Esophagus muscularis mucosa (tissue), 3 donors: ENCODE measurements around the gene GATA2.

Source experiments
- POLR2AphosphoS5 ChIP-seq, 2 donors: sonication (generic); formaldehyde crosslinking; IDR thresholded peaks; one replicate each; pipeline ENCODE4 v1.6.1; 2017; ENCODE audit warnings: antibody characterized with exemption in 2 of 2
- TF ChIP-seq, protein P1 (sequence below), 3 experiments: fragments of 200-600 bp in 2 of 3; fragments of 450-650 bp in 1 of 3; sonication (generic) in 2 of 3; IDR thresholded peaks; one replicate each; pipeline ENCODE4 v1.5.1; 2017 to 2019; ENCODE audit warnings: antibody characterized with exemption in 3 of 3, mild to moderate bottlenecking in 2 of 3, moderate library complexity in 1 of 3

DNA sequence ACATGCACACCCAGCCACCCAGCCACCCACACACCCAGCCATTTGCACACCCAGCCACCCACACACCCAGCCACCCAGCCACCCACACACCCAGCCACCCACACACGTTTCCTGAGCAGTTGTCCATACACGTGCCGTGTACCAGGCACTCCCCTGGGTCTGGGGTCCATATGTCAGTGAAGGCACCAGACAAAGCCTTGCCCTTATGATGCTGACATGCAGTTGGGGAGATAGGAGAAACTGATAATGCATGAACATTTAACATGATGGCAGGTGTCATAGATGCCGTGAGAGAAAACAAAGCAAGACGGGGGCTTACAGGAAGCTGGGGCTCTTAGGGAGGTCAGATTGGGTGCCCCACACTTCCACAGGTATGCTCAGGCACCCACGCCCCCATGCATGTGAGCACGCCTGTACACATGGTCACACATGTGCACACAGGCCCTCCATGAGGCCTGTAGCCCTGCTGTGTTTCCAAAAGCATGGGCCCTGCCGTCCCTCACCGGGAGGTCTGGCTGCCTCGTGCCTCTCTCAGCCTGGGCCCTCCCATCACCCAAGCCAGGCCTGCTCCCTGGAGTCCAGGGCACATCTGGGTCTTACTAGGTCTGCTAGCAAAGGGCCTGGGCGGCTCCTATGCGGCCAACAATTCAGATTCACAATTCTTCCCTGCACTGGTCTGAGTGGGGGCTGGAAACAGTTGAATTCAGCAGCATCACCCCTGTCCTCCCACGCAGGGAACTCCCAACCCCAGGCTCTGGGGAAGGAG, 22.7 kb downstream of the GATA2 start:
- TF ChIP-seq, protein P1, sequence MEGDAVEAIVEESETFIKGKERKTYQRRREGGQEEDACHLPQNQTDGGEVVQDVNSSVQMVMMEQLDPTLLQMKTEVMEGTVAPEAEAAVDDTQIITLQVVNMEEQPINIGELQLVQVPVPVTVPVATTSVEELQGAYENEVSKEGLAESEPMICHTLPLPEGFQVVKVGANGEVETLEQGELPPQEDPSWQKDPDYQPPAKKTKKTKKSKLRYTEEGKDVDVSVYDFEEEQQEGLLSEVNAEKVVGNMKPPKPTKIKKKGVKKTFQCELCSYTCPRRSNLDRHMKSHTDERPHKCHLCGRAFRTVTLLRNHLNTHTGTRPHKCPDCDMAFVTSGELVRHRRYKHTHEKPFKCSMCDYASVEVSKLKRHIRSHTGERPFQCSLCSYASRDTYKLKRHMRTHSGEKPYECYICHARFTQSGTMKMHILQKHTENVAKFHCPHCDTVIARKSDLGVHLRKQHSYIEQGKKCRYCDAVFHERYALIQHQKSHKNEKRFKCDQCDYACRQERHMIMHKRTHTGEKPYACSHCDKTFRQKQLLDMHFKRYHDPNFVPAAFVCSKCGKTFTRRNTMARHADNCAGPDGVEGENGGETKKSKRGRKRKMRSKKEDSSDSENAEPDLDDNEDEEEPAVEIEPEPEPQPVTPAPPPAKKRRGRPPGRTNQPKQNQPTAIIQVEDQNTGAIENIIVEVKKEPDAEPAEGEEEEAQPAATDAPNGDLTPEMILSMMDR (IDR thresholded peaks at IDR 0.05): no peak
- TF ChIP-seq POLR2AphosphoS5 (IDR thresholded peaks at IDR 0.05): no peak
